ENCODE results near the gene TRA2A.
A peak's percentile ranks its signal among the peaks of the same experiment; 100 is the strongest.
"Not testable (repeated sequence)": the region's sequence is repeated elsewhere in the genome, so short reads cannot be mapped to it uniquely, and the experiment has no call there.

Gene TRA2A

DNA sequence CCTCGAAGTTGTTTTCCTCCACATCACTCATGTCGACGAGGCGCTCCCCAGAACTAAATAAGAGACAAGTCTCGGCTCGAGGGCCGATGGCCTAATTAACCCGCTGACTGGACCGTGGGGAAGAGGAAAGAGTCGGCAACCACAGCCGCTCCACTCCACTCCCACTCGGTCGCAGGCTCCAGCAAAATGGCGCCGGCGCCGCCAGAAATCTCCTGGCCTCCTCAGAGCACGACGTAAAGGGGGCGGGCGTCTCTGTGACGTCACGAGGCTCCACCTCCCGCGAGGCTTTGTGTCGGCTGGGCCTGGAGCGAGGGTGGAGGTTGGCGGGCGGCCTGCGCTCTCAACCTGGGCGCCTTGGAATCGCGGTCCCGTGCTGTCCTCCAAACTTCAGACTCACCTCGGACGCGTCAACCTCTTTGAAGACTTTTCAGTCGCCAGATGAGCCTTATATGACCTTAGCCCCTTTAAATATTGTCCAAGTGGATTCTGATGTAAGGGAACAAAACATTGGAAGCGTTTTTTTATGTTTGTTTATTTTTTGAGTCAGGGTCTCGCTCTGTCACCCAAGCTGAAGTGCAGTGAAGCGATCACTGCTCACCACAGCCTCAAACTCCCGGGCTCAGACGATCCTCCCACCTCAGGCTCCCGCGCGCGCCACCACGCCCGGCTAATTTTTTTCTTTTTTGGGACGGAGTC is at the start of gene TRA2A:
TSS of gene TRA2A (minus strand) at position 188 of the 696 bp plus-strand sequence. CDS start at position 31, 157 bp downstream.
- peak; percentile 93 to 99 for DNase-seq

GRCh38 chr7:23570592-23571200 is 38.9 kb upstream of the TRA2A start:
- DNase-seq, result peak; percentile 55 to 90

- no peak for DNase-seq
Measured at GRCh38 chr7:23558303-23558702, 26.5 kb upstream of the TRA2A start.

DNA sequence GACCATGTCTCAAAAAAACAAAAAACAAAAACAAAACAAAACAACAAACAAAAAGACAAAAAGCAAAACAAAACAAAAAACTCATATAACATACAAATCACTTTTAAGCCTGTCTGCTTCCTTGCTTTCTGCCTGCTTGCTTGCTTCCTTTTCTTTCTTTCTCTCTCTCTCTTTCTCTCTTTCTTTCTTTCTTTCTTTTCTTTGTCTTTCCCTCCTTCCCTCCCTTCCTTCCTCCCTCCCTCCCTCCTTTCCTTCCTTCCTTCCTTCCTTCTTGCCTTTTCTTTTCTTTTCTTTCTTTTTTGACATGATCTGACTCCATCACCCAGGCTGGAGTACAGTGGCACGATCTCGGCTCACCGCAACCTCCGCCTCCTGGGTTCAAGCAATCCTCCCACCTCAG is 15.9 kb upstream of the TRA2A start:
- DNase-seq, result no peak

DNA sequence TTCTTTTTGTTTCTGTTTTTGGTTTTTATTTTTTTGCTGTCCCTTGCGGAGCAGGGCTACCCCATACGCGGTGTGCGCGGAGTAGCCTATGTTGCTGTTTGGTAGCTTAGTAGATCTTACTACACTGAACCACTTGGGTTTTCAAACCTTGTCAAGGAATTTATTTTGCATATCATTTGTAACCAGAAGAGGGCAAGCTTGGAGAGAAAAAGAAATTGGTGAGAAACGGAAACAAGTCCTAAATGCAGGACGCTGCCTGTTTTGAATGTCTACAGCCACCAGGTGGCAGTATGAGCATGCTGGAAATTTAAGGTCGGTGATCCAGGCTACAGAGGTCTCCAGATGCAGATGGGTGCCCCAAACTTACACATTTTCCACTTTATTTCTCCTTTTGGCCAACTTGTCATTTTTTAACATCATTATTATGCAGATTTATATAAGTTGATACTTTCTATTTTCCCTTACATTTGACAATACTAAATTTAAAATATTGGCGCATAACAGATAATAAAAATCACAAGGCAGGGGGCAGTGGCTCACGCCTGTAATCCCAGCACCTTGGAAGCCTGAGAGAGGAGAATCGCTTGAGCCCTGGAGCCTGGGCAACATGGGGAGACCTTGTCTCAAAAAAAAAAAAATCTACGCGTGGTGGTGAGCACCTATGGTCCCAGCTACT is 15.3 kb upstream of the TRA2A start:
- peak; percentile 79 to 94 for DNase-seq

DNA sequence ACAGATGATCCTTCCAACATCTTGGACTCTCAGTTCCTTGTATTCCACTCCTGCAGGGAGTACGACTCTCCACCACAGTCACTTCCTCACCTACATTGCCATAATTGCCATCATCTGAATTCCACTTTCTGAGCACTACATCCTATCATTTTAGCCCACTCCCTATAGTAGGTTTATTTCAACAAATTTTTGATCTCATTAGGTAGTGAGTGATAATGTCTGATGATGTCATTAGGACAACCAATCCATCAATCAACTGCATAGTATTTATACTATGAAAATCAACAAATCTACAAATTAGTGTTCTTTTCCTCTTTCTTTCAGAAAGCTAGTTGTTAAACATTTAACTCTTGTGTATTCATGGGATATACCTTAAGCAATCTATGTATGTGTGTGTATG is 13.7 kb upstream of the TRA2A start:
- DNase-seq, result no peak

DNA sequence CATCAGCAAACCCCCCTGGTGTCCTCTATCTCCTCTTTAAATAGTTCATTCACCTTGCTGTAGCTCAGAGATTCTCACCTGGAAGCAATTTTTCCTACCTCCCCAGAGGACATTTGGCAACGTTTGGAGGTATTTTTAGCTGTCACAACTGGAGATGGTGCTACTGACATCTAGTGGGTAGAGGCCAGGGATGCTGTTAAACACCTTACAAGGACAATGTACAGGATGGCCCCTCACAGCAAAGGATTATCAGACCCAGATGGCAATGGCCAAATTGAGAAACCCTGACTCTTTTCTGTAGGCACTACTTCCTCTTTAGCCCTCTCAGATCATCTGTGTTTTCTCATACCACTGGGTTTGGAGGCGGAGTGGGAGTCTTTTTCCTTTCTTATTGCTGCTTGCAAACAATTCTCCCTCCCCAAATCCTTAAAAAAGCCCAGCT is 13.2 kb upstream of the TRA2A start:
- peak; percentile 48 to 67 for DNase-seq

DNA sequence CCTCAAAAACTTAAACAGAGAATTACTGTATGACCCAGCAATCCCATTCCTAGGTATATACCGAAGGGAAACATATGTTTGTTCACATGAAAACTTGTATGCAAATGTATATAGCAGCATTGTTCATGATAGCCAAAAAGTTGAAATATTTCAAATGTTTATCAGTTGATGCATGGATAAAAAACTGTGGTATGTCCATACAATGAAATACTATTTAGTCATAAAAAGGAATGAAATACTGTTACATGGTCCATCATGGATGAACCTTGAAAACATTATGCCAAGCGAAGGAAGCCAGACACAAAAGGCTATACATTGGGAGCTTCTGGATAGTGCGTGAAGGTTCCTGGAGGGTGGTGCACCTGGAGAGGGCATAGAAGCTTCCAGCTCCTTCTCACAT is 11.0 kb upstream of the TRA2A start:
- DNase-seq, result no peak

DNA sequence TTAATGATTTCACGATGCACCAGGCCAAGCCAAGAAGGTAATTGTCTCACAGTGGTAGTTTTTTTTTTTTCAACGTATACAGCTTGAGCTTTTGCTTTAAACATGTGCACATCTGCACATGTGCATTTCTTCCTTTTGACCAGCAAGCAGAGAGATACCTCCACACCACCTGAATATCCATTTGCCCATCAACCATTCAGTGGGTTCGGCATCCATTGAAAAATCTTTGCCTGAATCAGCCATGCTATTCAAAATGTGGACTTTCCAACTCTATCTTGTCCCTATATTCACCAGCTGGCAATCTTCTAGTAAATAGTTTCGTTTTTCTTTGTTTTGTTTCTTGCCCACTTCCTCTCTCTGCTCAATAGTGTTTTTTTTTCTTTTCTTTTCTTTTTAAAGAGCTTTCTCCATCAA is 7.7 kb upstream of the TRA2A start:
- DNase-seq, result no peak

DNA sequence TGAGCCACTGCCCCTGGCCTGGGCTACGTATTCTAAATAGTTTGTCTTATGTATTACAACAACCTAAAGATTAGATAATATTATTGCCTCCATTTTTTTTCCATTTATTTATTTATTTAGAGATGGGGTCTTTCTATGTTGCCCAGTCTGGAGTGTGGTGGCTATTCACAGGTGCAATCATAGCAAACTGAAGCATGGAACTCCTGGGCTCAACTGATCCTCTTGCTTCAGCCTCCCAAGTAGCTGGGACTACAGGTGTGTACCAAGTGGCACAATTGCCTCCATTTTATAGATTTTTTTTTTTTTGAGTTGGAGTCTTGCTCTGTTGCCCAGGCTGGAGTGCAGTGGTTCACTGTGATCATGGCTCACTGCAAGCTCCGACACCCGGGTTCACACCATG is 6.5 kb upstream of the TRA2A start:
- no peak for DNase-seq

DNA sequence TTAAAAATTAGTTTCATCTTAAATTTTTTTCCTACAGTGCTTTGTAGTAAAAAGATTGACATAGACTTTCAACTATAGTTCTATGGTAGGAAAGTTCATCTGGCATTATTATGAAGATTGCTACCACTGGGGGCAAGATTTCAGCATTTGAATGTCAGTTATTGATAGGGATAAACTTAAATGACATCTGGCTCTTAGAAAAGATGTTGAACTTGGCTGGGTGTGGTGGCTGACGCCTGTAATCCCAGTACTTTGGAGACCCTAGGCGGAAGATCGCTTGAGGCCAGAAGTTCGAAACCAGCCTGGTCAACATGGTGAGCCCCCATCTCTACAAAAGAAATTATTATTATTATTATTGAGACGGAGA is 1.4 kb upstream of the TRA2A start:
- no peak for DNase-seq

DNA sequence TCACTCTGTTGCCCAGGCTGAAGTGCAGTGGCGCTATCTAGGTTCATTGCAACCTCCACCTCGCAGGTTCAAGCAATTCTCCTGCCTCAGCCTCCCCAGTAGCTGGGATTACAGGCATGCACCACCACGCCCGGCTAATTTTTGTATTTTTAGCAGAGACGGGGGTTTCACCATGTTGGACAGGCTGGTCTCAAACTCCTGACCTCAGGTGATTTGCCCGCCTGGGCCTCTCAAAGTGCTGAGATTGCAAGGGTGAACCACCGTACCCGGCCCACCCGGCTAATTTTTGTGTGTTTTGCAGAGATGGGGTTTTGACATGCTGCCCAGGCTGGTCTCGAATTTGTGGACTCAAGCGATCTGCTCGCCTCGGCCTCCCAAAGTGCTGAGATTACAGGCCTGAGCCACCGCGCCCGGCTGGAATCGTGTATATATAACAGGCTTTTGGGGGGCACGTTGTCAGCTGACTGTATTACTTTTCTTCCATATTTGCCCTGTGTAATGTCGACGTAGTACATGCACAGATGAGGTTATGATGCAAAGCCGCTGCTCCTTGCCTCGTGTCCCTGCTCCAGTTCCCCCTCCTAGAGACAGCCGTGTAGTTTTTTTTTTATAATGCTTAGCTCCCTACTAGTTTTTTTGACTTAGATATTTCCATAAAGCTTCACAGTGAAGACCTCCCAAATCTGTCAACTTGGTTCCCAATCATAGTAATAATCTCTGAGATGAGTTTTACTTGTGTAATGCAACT is 883 bp upstream of the TRA2A start:
- no peak for DNase-seq

- peak; percentile 36 to 57 for DNase-seq
Measured at GRCh38 chr7:23531050-23531793, 559 bp downstream of the TRA2A start.

DNA sequence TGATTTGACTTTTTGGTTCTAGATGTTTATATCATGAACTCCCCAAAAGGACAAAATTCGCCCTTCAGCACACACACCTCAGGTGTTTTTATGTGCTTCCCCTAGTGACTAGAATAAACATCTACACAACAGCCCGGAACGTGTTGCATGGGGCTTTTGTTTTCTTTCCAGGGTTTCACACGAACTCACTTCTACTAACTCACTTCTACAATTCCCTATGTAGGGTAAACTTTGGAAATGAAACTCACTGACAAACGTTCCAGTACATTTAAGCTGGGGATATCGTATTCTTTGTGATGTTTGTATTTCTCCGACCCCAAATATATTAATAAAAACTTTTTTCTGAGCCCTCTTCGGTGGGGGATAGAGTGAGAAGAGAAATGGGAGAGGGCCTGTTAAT is 1.4 kb downstream of the TRA2A start:
- peak; percentile 27 to 40 for DNase-seq

DNA sequence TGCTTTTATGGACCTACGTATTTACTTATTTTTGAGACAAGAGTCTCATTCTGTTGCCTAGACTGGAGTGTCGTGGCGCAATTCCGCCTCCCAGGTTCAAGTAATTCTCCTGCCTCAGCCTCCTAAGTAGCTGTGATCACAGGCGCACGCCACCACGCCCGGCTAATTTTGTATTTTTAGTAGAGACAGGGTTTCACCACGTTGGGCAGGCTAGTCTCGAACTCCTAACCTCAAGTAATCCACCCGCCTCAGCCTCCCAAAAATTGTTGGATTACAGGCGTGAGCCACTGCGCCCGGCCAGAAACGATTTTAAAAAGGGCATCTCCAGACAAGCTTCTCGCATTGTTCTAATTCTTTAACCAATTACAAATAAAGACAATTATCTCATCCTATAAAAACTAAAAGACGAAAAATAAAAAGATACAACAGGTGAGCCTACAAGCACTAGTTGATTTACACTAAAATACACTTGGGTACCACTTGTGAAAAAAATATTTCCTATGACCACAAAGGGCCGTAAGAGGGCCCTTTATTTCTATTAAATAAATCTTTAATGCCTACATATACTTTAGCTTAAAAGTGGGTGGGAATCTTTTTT is 2.4 kb downstream of the TRA2A start:
- DNase-seq, result no peak

- DNase-seq, result not testable (repeated sequence)
Measured at GRCh38 chr7:23525611-23526010, 6.2 kb downstream of the TRA2A start.

GRCh38 chr7:23524473-23524872 is 7.3 kb downstream of the TRA2A start:
- DNase-seq, result no peak

DNA sequence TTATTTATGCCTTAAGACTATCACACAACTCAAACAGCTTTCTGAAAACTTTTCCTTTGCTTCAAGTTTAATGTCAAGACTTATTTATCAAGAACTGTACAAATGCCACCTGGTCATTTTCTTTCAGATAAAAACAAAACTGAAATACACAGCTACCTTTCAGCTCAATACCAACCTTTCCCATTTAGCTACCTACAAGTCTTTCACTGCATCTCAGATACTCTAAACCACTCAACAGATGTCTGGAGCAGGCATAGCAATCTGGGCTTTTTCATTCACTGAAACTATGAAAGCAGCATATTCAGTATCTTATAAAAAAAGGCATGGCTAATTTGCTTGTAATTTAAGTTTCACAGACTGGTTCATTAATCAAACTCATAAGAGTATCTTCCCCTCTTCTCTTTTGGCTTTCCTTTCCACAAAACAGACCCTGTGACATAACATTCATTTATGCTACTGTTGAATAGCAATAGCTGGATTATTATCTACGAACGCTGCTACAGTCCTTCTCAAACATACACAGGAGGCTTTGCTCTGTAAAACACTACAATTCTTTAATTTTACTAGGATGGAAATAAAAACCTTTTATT is 8.2 kb downstream of the TRA2A start:
- DNase-seq, result no peak

DNA sequence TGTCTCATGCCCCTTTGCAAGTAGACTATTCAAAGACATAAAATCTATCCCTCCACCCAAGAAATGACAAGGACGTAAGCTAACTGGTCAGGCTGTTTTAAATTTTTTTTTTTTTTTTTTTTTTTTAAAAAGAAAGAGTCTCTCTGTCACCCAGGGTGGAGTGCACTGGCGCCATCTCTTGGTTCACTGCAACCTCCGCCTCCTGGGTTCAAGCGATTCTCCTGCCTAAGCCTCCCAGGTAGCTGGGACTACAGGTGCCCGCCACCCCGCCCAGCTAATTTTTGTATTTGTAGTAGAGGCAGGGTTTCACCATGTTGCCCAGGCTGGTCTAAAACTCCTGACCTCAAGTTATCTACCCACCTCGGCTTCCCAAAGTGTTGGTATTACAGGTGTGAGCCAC is 11.2 kb downstream of the TRA2A start:
- DNase-seq, result no peak

- no peak for DNase-seq
Measured at GRCh38 chr7:23514755-23515154, 17.0 kb downstream of the TRA2A start.

DNA sequence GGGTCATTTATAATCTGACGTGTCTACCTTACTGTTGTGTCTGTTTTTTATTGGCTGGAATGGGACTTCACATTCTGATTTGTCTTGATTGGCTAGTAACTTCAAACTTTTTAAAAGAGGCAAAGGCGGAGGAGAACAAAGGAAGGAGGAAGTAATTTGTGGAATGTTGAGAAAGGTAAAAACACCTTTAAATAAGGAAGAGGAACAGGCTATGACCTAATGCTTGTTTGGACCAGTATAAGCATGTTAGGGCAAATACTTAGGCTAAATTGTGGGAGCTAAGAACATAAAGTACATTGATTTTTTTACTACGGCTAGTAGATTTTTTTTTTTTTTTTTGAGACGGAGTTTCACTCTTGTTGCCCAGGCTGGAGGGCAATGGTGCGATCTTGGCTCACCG is 18.0 kb downstream of the TRA2A start:
- DNase-seq, result not testable (repeated sequence)

- no peak for DNase-seq
Measured at GRCh38 chr7:23494009-23494408, 37.8 kb downstream of the TRA2A start.

All from inflammatory macrophage treated with lipopolysaccharide for 1 hour (primary cell).